ENCODE results near the gene CUL2.
"Not testable (repeated sequence)": the region's sequence is repeated elsewhere in the genome, so short reads cannot be mapped to it uniquely, and the experiment has no call there.

Gene CUL2

DNA sequence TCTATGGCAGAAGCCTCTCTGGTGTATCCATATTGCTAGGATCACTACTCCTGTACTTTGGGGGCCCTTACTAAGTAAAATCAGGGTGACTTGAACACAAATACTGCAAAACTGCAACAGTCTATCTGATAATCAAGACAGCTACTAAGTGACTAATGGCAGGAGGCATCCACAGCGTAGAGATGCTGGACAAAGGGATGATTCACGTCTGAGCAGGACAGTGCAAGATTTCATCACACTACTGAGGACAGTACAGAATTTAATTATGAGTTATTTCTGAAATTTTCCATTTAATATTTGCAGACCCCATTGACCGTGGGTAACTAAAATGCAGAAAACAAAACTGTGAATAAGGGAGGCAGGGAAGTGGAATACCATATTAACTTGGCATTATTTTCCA, 10.4 kb downstream of the CUL2 start:
- no peak for DNase-seq (ENCODE audit: low read depth)

DNA sequence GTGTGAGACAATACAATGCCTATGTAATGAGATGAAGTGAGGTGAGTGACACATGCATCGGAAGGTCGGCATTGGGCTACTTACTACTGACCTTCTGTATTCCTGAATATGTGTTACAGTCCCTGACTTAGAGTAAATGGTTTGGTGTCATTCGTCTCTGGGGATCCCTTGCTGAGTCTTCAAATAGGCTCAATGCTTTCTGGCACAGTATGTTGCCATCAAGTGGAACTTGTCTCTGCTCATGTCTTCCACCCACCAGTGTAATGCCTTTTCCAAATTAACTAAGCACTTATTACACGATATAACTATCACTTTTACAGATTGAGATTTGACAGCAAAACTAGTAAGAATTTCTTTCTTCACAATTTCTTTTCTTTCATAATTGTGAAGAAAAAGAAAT, 10.9 kb downstream of the CUL2 start:
- no peak for DNase-seq (ENCODE audit: low read depth)

DNA sequence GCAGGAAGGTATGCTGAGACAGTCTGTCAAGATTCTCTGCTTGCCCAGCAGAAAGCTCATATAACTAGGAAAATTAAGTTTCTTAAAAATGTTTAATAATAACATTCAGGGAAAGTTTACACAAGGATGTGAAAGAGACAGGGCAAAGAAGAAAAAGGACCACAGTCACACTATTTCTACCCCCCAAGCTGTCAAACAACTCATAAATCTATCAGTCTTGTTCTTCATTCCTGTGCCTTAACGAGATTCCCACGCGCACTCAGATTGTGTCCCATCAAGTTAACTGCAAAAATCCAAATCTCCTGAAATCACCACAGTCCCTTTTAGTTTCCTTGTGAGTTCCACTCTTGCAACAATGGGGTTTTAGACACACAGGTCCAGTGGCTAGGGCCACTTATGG, 14.9 kb downstream of the CUL2 start:
- no peak for DNase-seq (ENCODE audit: low read depth)

DNA sequence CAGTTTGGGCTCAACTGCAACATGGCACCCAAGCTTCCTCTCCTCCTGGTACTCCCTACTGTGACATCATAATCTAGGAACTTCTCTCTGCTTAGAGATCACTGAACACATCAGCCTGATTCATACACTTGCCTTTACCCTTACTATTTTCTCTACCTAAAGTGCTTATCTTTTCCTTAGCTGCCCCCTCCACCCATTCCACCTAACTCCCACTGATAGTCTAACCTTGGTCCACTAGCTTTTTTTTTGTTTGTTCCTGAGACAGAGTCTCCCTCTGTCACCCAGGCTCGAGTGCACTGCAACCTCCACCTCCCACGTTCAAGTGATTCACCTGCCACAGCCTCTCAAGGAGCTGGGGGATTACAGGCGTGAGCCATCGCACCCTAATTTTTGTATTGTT, 15.9 kb downstream of the CUL2 start:
- no peak for DNase-seq (ENCODE audit: low read depth)

DNA sequence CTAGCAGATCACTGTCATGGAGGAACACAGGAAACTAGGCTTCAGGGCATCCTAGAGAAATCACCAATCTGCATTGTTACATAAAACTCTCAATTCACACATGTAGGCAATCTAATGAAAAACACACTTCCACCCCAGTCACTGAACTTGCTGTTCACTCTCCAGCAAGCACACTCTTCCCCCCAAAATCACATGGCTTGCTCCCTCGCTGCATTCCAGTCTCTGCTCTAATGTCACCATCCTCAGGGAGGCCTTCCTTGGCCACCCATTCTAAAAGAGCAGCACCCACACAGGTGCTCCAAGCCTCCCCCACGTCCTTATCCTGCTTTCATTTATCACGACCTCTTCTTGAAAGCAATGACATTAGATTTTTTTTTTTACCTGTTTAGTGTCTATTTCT, 19.6 kb downstream of the CUL2 start:
- DNase-seq (ENCODE audit: low read depth), result no peak

DNA sequence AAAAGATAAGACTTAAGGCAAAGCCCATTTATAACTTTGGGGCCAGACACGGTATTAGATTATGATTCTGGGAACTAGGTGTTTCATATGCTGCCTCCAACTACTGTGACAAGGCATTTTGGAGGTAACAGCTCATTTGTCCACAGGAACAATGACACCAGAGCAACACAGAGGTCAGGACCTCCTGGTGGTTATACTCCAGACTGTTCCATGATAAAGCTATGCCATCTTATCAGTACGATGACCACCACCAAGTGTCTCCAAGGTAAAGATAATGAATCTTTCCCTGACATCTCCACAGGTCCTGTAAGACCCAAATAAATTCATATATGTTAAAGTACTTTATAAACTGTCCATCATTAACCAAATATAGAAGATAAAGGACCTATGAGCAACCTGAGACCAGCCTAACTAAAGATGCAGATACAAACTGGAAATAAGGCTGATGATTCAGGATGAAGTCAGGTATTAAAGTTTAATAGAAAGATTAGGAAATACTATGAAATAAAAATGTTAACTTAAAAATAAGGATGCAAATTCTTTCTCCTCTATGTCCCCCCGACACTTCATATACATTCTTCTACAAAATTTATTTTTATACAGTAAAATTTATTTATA, 26.2 kb downstream of the CUL2 start:
- no peak for DNase-seq (ENCODE audit: low read depth)

DNA sequence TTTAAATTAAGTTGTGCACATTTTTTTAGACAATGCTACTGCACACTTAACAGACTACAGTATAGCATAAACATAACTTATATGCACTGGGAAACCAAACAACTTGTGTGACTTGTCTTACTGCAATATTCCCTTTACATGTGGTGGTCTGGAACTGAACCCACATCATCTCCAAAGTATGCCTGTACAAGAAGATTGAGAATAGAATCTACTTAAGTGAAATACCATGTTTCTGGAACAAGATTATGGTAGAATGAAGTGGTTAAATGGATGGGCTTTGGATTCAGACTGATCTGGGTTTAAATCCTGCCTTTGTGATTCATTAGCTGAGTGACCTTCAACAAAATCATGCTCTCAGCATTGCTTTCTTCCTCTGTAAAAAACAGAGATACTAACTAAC, 30.7 kb downstream of the CUL2 start:
- no peak for DNase-seq (ENCODE audit: low read depth)

DNA sequence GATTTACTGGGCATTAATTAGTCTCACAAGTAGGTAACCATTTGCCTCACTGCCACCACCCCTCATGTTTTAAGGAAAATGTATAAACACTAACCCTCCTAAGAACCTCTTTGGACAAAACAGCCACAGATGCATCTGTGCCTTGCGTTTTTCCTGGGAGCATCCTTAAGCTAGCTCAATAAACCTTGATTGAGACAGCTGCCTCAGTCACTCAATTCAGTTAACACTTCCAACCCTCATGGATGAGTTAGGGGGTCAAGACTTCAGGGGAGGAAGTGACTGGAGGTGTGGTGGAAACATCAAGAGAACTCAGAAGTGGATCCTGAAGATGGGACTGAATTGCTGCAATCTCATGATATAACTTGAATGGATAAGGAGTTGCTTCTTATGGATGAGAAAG, 31.5 kb downstream of the CUL2 start:
- DNase-seq (ENCODE audit: low read depth), result no peak

DNA sequence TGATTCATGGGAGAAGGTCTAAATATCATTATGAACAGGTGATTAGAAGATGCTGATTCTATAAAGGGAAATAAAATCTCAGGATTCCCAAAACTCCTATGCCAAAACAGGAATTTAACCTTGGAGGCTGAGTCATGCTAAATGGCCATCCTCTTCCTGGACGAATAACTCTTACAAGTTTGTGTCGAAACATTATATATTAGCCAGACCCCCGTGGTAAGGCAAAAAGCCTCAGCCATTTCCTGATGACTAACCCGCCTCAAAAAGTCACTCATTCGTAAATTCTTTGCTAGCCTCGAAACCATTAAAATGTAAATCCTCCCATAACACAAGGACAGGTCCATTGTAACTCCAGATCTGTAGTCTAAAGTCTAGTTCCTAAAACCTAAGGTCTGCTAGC, 32.0 kb downstream of the CUL2 start:
- DNase-seq (ENCODE audit: low read depth), result no peak

DNA sequence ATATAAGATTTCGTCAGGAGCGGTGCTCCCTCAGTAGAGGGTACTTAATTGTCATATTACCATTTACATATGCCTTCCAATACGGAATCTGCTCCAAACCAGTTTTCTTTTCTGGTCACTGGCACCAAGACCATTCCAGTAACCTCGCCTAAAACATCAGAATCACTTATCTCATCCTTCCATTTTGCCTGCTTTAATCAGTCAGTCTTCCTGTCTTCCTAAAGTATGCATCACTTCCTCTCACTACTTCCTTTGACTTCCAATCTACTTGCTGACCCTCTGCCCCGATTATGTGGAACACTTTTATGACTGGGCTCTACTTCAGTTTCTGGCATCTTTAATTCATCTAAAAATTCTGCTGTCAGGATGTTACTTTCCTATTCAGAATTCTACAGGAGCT, 33.5 kb downstream of the CUL2 start:
- DNase-seq (ENCODE audit: low read depth), result no peak

DNA sequence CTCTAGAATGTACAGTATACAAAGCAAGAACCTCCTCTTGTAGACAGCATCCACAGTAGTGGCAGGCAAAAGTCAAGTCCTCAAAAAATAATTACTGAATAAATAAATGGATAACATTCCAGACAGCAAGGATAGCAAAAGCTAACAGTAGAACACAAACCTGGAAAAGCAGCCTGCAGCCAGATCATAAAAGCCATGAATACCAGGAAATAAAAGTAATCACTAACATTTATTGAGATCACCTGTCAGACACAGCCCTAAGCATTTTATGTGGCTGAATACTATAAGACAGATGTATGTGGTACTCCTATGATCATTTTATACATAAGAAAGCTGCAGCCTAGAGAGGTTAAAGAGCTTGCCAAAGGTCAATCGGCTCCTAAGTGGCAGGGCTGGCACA, 34.0 kb downstream of the CUL2 start:
- no peak for DNase-seq (ENCODE audit: low read depth)

DNA sequence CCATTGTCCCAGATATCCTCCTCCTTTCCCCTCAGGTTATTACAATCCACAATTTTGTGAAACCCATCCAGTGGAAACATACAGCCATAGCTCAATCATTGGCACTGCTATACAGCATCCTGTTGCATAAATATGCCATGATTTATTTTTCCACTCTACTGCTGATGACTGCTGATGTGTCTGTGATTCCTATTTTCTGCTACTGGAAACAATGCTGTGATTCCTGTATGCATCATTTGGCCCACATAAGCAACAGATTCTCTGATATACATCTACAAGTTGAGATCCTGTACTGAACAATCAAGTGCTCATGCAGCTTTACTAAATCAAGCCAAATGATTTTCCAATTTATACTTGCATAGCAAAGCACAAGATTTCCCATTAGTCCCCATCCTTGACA, 39.6 kb downstream of the CUL2 start:
- no peak for DNase-seq (ENCODE audit: low read depth)

DNA sequence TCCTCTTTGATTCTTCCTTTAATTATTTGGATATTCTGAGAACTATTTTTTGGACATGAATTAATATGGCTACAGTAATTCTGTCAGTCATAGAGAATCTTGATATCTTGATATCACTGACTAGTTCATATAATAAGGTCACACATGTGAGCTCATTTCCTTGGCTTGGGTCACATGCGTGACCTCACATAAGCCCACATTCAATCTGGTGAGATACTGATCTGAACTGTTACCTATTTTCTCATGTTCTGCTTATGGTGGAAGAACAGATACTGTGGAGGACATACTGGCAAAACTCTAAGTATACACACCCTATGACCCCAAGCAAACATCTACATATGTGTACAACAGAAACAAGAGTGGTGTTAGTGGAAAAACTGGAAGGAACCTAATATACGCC, 44.1 kb downstream of the CUL2 start:
- DNase-seq (ENCODE audit: low read depth), result no peak

DNA sequence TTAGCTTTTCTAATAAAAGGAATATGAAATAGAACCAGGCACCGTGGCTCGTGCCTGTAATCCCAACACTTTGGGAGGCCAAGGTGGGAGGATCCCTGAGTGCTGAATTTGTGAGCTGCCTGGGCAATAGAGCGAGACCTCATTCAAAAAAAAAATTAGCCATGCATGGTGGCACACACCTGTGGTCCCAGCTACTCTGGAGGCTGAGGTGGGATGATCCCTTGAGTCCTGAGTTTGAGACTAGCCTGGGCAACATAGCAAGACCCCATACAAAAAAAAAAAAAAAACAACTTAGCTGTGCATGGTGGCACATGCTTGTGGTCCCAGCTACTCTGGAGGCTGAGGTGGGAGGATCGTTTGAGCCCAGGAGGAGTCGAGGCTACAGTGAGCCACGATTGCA, 44.9 kb downstream of the CUL2 start:
- not testable (repeated sequence) for DNase-seq (ENCODE audit: low read depth)

DNA sequence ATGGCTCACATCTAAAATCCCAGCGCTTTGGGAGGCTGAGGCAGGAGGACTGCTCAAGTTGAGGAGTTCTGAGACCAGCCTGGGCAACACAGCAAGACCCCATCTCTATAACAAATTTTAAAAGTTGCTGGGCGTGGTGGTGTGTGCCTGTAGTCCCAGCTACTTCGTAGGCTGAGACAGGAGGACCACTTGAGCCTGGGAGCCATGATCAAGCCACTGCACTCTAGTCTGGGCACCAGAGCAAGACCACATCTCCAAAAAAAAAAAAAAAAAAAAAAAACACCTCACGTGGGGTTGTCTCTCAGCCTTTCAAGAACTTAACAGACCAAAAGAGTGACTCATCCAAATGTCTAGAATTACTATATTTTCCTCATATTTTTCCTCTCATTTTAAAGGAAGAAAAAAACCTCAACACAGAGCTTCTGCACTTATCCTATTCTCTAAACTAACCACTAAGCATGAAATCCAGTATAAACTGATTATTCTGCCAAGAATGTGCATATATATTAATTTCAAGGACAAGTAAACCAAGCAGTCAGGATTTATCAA, 46.3 kb downstream of the CUL2 start:
- DNase-seq (ENCODE audit: low read depth), result no peak

DNA sequence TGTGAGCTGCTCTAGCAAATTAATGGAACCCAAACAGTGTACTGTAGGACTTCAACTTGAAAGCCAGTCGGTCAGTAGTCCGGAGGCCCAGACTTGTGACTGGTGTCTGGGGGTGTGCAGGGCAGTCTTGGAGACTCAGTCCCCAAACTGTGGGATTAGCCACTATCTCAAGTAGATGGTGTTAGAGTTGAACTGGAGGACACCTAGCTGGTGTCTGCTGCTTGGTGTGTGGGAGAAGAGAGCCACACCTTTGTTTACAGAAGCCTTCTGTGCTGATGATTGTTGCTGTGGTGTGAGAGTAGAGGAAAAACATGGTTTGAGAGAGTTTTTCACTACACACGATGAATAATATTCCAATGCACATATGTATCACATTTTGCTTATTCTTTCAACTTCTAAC, 47.4 kb downstream of the CUL2 start:
- no peak for DNase-seq (ENCODE audit: low read depth)

DNA sequence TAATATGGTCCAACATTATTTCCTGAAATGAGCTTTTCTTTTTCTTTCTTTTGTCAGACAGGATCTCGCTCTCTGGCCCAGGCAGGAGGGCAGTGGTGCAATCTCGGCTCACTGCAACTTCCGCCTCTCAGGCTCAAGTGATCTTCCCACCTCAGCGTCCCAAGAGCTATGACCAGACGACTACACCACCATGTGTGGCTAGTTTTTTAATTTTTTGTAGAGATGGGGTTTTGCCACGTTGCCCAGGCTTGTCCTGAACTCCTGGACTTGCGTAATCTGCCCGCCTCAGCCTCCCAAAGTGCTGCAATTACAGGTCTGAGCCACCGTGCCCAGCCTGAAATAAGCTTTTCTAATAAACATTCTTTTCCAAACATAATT, 48.6 kb downstream of the CUL2 start:
- no peak for DNase-seq (ENCODE audit: low read depth)

DNA sequence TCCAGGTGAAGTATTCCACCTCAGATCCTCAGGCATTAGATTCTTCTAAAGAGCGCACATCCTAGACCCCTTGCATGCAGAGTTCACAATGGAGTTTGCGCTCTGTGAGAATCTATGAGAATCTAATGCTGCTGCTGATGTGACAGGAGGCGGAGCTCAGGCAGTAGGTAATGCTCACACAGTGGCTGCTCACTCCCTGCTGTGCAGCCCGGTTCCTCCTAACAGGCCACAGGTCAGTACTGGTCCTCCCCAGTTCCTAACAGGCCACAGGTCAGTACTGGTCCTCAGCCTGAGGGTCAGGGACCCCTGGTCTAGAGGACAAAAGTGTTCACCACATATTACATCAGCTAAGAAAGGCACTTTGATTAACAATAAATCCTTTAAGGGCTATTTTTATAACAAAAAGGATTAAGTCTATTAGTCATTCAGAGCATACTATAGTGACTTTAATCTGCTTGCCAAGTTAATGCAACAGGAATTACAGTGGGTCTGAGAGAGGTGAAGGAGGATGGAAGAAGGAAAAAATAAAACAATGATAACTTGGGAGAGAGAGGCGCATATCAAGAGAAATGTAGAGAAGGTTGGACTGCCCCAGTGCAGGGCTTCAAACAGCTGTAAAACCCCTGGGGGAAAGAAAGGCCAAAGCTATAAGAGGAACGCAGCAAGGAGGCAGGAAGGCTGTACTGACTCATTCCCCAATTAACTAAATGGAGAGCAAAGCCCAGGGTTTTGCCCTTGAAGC, 49.2 kb downstream of the CUL2 start:
- DNase-seq (ENCODE audit: low read depth), result no peak

DNA sequence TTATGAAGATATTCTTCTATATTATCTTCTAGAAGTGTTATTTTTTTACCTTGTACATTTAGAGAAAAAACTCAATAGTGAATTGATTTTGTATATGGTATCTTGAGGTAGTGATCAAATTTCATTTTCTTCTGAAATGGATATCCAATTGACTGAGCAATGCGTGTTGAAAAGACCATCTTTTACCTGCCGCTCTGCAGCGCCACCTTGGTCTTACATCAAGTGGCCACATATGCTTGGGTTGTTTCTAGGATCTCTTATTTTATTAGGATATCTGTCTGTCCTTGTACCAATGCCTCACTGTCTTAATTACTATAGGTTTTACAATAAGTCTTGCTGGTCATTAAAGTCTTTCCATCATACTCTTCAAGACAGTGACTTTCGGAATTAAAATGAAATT, 53.0 kb downstream of the CUL2 start:
- no peak for DNase-seq (ENCODE audit: low read depth)

DNA sequence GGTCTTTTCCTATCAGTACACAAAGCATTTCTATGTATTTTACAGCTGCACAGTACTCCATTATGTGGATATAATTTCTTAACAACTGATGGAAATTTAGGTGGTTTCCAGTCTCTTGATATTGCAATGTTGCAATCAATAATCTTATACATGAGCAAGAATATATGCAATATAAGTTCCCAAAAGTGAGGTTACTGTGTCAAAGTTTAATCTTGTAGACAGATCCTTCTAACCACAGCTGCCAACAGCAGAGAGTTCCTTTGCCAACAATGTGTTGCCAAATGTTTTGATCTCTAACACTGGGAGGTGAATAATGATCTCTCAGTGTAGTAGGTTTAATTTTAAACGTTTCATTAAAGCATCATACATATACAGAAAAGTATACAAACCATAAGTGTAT, 54.5 kb downstream of the CUL2 start:
- DNase-seq (ENCODE audit: low read depth), result no peak

DNA sequence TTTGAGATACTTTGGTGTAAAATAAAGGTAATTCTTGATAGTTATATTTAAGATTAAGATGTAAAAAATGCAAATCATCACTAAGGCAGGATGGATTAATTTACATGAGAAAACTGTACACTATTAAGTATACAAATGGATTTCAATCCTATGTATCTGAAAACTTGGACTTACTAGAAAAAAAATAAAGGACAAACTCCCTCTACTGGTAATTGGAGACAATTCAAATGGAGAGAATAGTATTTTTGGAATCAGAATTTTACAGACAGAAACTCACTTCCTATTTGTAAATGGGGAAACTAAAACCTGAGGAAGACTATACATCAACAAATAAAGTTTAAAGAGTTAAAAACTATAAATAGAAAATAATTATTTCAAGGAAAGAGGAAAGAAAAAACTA, 62.6 kb downstream of the CUL2 start:
- no peak for DNase-seq (ENCODE audit: low read depth)

DNA sequence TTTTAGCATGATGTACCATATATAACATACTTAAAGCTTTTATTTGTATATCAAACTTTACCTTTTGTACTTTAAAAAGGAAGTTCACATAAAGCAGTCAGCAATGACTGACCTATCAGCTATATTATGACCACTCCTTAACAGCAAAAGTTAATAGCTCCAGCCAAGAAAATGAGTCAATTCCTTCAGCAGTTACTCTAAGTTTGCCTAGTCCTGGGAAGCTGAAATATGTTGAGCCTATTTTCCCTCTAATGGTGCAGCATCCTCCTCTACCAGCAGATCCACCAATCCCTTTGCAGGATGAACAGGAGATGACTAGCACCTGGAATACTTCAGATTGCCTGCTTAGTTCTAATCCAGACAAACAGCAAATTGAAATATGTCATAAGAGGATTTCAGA, 64.2 kb downstream of the CUL2 start:
- DNase-seq (ENCODE audit: low read depth), result no peak

DNA sequence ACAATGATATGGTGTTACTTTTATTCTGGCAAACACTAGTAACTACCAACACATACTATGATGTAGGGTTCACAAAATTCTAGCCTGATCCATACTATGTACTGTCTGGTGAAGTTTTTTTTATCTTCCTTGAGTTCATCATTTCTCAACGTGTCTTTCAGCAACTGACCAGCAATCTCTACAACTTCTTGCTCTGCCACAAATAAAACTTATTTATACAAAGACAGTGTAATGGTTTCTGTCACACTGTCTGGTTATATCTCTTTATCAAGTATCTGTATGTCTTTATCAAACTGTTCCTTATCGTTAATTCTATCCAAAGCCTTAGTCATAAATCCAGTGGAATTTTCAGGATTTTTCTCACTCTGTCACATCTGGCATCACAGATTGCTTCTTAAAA, 69.7 kb downstream of the CUL2 start:
- DNase-seq (ENCODE audit: low read depth), result no peak

Data from activated gamma-delta T cell treated with anti-CD3 and anti-CD28 coated beads, Interleukin-2, amount 50 U/mL, for 16 hours (primary cell).